ENCODE data around the gene JPT2.
"Not testable (repeated sequence)": the region's sequence is repeated elsewhere in the genome, so short reads cannot be mapped to it uniquely, and the experiment has no call there.

JPT2 gene

GRCh38 chr16:1708768-1709180, 30.7 kb downstream of the JPT2 start:
- DNase-seq (ENCODE audit: low spot score) = no peak

GRCh38 chr16:1709356-1709755, 31.3 kb downstream of the JPT2 start:
- no peak for DNase-seq (ENCODE audit: low spot score)

GRCh38 chr16:1710811-1711507, 32.9 kb downstream of the JPT2 start:
- DNase-seq (ENCODE audit: low spot score) = no peak

GRCh38 chr16:1712791-1713261, 34.7 kb downstream of the JPT2 start:
- no peak for DNase-seq (ENCODE audit: low spot score)

GRCh38 chr16:1713331-1713730, 35.3 kb downstream of the JPT2 start:
- no peak for DNase-seq (ENCODE audit: low spot score)

- no peak for DNase-seq (ENCODE audit: low spot score)
Measured at GRCh38 chr16:1713933-1714332, 35.9 kb downstream of the JPT2 start.

- no peak for DNase-seq (ENCODE audit: low spot score)
Measured at GRCh38 chr16:1715220-1715619, 37.1 kb downstream of the JPT2 start.

GRCh38 chr16:1718236-1718635, 40.2 kb downstream of the JPT2 start:
- not testable (repeated sequence) for DNase-seq (ENCODE audit: low spot score)

GRCh38 chr16:1719559-1720229, 41.6 kb downstream of the JPT2 start:
- DNase-seq (ENCODE audit: low spot score) = peak; percentile 58

- DNase-seq (ENCODE audit: low spot score) = no peak
Measured at GRCh38 chr16:1721372-1721771, 43.3 kb downstream of the JPT2 start.

GRCh38 chr16:1723450-1724147, 45.5 kb downstream of the JPT2 start:
- DNase-seq (ENCODE audit: low spot score) = peak; percentile 59

GRCh38 chr16:1724491-1724890, 46.4 kb downstream of the JPT2 start:
- DNase-seq (ENCODE audit: low spot score) = no peak

- DNase-seq (ENCODE audit: low spot score) = no peak
Measured at GRCh38 chr16:1726661-1727502, 48.8 kb downstream of the JPT2 start.

- no peak for DNase-seq (ENCODE audit: low spot score)
Measured at GRCh38 chr16:1727651-1728624, 49.9 kb downstream of the JPT2 start.

GRCh38 chr16:1729026-1729425, 50.9 kb downstream of the JPT2 start:
- no peak for DNase-seq (ENCODE audit: low spot score)

GRCh38 chr16:1729445-1729844, 51.4 kb downstream of the JPT2 start:
- DNase-seq (ENCODE audit: low spot score) = no peak

GRCh38 chr16:1731073-1731472, 53.0 kb downstream of the JPT2 start:
- no peak for DNase-seq (ENCODE audit: low spot score)

GRCh38 chr16:1731603-1732002, 53.5 kb downstream of the JPT2 start:
- DNase-seq (ENCODE audit: low spot score) = no peak

GRCh38 chr16:1732071-1732470, 54.0 kb downstream of the JPT2 start:
- no peak for DNase-seq (ENCODE audit: low spot score)

GRCh38 chr16:1732551-1732987, 54.5 kb downstream of the JPT2 start:
- DNase-seq (ENCODE audit: low spot score) = not testable (repeated sequence)

GRCh38 chr16:1734123-1734522, 56.0 kb downstream of the JPT2 start:
- DNase-seq (ENCODE audit: low spot score) = no peak

Data from HuH-7 (cell line).